Tibial artery (tissue), 4 donors: ENCODE results near the gene RXRA.

Source experiments
- DNase-seq, 2 donors: peaks; one replicate each; pipeline ENCODE4 v3.0.0-alpha.2; 2019
- H3K27ac ChIP-seq, 2 donors: fragments of 200-600 bp; sonication (generic) in 1 of 2; 1 replicate in 1 of 2; 2 replicates in 1 of 2; pipeline ENCODE4 v1.5.1; 2018 to 2019; ENCODE audit warnings: mild to moderate bottlenecking in 1 of 2
- H3K27me3 ChIP-seq, 2 donors: fragments of 200-600 bp; sonication (generic) in 1 of 2; one replicate each; pipeline versions ENCODE4 v1.5.1 to v1.6.0; 2016 to 2019
- H3K36me3 ChIP-seq, 3 donors: fragments of 200-600 bp; sonication (generic) in 2 of 3; one replicate each; pipeline ENCODE4 v1.5.1; 2016 to 2019; ENCODE audit warnings: mild to moderate bottlenecking in 2 of 3
- H3K4me1 ChIP-seq, 4 donors: fragments of 200-600 bp; sonication (generic) in 2 of 4; 1 replicate in 3 of 4; 2 replicates in 1 of 4; pipeline ENCODE4 v1.5.1; 2016 to 2019
- H3K4me3 ChIP-seq, 2 donors: fragments of 200-600 bp; sonication (generic) in 1 of 2; 1 replicate in 1 of 2; 2 replicates in 1 of 2; pipeline ENCODE4 v1.5.1; 2018 to 2019; ENCODE audit warnings: mild to moderate bottlenecking in 2 of 2
- H3K9me3 ChIP-seq, 3 donors: fragments of 200-600 bp; sonication (generic) in 1 of 3; one replicate each; pipeline ENCODE4 v1.5.1; 2016 to 2019
- CTCF ChIP-seq, 2 experiments: fragments of 200-600 bp in 1 of 2; fragments of 450-650 bp in 1 of 2; IDR thresholded peaks; one replicate each; pipeline ENCODE4 v1.5.1; 2017 to 2019; ENCODE audit warnings: antibody characterized with exemption in 2 of 2, mild to moderate bottlenecking in 1 of 2, moderate library complexity in 1 of 2
- intact Hi-C: fragments of 100-400 bp; cut with DNase I; formaldehyde crosslinking; loops from one replicate; pipeline ENCODE4 v1.15.0; 2023; ENCODE audit warnings: low total_unique reads

RXRA gene

DNA sequence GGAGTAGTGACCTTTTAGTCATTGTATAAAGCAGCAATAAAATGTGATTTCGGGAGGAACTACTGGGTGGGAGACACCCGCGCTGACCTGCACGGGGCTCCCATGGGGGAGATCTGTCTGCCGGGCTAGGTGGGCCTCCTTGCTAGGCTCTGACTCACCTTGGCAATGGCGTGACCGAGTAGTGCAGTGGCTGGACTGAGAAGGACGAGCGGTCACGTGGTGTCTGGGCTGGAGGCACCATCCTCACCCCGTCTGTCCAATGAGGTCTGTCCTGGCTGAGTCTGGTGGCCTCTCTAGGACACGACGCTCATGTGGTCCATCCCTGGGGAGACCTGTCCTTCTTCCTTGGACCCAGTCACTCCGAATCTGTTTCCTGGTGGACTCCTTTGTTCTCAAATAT lies 151.7 kb downstream of the RXRA start:
- DNase-seq: no peak
- Histone ChIP-seq H3K27me3 (no peaks in the 10 kb centered on the region), H3K27ac (peak overlapping the region; percentile 46 to 65), H3K4me1 (peaks cover 0 to 52% (median 41%) of the 10 kb centered on the region in 4 donors), H3K9me3 (no peaks in the 10 kb centered on the region), H3K36me3 (no peaks in the 10 kb centered on the region), H3K4me3 (no peak overlapping the region)
- intact Hi-C loops: no loop called here
- no peak for TF ChIP-seq CTCF (IDR thresholded peaks at IDR 0.05)

GRCh38 chr9:134481762-134482161 lies 155.5 kb downstream of the RXRA start:
- peaks cover 0 to 25% (median 13%) of the 10 kb centered on the region in 4 donors for H3K4me1 ChIP-seq
- intact Hi-C loops: no loop called here
- no peak for DNase-seq
- no peaks in the 10 kb centered on the region for H3K27me3 ChIP-seq
- H3K36me3 ChIP-seq: no peaks in the 10 kb centered on the region
- TF ChIP-seq CTCF (IDR thresholded peaks at IDR 0.05): no peak
- H3K27ac ChIP-seq: no peak overlapping the region
- no peaks in the 10 kb centered on the region for H3K9me3 ChIP-seq
- H3K4me3 ChIP-seq: no peak overlapping the region

GRCh38 chr9:134482226-134482625 lies 156.0 kb downstream of the RXRA start:
- no peak for TF ChIP-seq CTCF (IDR thresholded peaks at IDR 0.05)
- intact Hi-C loops: no loop called here
- H3K27ac ChIP-seq: no peak overlapping the region
- H3K9me3 ChIP-seq: no peaks in the 10 kb centered on the region
- no peaks in the 10 kb centered on the region for H3K36me3 ChIP-seq
- peaks cover 0 to 21% (median 10%) of the 10 kb centered on the region in 4 donors for H3K4me1 ChIP-seq
- no peaks in the 10 kb centered on the region for H3K27me3 ChIP-seq
- H3K4me3 ChIP-seq: no peak overlapping the region
- no peak for DNase-seq

- no peaks in the 10 kb centered on the region for H3K36me3 ChIP-seq
- TF ChIP-seq CTCF (IDR thresholded peaks at IDR 0.05): no peak
- no peak overlapping the region for H3K4me3 ChIP-seq
- H3K9me3 ChIP-seq: no peaks in the 10 kb centered on the region
- peaks cover 0 to 8% (median 0%) of the 10 kb centered on the region in 4 donors for H3K4me1 ChIP-seq
- H3K27me3 ChIP-seq: no peaks in the 10 kb centered on the region
- H3K27ac ChIP-seq: no peak overlapping the region
- peak in 1 of 2 donors; percentile 51 for DNase-seq
- intact Hi-C loops: no loop called here
Measured at GRCh38 chr9:134483361-134484184, 157.3 kb downstream of the RXRA start.

GRCh38 chr9:134484479-134484878 lies 158.2 kb downstream of the RXRA start:
- intact Hi-C loops: no loop called here
- H3K27ac ChIP-seq: no peak overlapping the region
- DNase-seq: peak; percentile 10 to 55

More at GRCh38 chr9:134484479-134484878, 158.2 kb downstream of the RXRA start:
- Histone ChIP-seq H3K9me3 (no peaks in the 10 kb centered on the region), H3K4me1 (peaks cover 0 to 8% (median 0%) of the 10 kb centered on the region in 4 donors), H3K27me3 (no peaks in the 10 kb centered on the region), H3K36me3 (no peaks in the 10 kb centered on the region), H3K4me3 (no peak overlapping the region)
- no peak for TF ChIP-seq CTCF (IDR thresholded peaks at IDR 0.05)
